GM18868 (cell line): Measurements from ENCODE around the gene GFRA1.

Experiments used
- ATAC-seq: cut with Tn5 transposase; IDR thresholded peaks from one replicate; pipeline ENCODE4 v1.9.1; 2021; ENCODE audit warnings: mild to moderate bottlenecking, moderate library complexity; ENCODE audit not compliant: unreplicated experiment

The GFRA1 gene

GRCh38 chr10:116271593-116272439 lies 1.2 kb downstream of the GFRA1 start:
- no peak for ATAC-seq

- no peak for ATAC-seq
Observed at GRCh38 chr10:116270771-116271592, 2.0 kb downstream of the GFRA1 start.

DNA sequence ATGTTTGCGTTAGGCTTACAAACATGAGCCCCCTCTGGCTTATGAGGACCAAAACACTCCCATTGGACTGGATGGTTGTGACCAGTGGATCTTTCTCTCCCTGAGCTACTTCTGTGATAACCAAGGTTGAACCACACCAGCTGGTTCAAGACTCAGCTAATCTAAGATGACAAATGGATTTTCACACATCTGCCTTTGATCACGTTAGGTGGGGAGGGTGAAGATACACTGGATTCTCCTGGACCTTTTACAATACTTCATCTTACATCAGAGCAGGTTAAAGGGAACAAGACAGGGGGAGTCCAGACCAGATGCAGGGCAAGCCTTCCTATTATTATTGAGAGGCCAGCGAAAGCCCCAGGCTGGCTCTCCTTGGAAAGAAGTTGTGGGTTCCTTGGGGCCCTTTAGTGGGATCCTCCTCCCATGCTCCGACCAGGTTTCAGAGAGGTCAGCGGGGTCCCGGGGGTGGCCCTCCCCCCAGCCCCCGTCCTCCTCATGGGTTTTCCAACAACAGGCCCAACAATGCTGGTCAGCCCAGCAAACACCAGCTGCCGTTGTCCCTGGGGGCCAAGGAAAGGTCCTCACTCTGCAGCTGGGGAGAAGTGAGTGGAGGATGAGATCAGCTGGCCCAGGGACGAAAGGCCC lies 2.8 kb downstream of the GFRA1 start:
- no peak for ATAC-seq

GRCh38 chr10:116269619-116270018 lies 3.4 kb downstream of the GFRA1 start:
- no peak for ATAC-seq

- ATAC-seq = no peak
Observed at GRCh38 chr10:116268976-116269375, 4.0 kb downstream of the GFRA1 start.

- ATAC-seq = no peak
Observed at GRCh38 chr10:116265686-116266085, 7.3 kb downstream of the GFRA1 start.

GRCh38 chr10:116263870-116264655 lies 8.9 kb downstream of the GFRA1 start:
- no peak for ATAC-seq

- no peak for ATAC-seq
Observed at GRCh38 chr10:116262678-116263077, 10.3 kb downstream of the GFRA1 start.

GRCh38 chr10:116260599-116260998 lies 12.4 kb downstream of the GFRA1 start:
- ATAC-seq = no peak

DNA sequence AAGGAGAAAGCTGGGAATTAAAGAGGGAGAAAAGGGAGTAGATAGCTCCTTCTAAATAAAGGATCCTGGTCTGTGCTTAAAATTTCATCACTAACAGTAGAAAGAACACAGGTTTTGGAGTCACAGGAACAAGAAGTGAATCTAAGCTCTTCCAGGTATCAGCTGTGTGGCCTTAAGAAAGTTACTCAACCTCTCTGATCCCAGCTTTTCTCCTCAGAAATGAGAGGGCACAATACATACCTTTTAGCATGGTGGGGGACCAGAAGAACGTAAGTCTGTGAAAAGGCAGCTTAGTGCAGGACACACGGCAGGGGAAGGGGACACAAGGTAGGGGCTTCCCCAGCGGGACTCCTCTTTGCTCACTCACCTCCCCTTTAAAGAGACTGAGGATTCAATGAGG lies 13.4 kb downstream of the GFRA1 start:
- no peak for ATAC-seq

DNA sequence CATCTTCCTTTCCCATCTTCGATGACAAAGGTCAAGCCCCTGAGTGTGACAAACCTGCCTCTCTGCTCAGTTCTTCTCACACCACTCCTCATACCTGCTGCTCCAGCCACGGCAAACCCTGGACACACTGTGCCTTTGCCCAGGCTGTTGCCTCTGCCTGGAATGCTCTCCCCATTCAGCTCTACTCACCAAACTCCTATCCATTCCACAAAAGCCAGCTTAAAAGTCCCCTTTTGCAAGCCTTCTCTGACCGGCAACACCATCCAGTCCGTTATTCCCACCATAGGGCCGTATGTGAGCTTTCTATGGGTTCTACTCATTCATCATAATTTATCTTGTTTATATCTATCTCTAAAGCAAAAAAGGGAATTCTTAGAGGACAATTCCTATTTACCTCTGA lies 15.2 kb downstream of the GFRA1 start:
- ATAC-seq = no peak

DNA sequence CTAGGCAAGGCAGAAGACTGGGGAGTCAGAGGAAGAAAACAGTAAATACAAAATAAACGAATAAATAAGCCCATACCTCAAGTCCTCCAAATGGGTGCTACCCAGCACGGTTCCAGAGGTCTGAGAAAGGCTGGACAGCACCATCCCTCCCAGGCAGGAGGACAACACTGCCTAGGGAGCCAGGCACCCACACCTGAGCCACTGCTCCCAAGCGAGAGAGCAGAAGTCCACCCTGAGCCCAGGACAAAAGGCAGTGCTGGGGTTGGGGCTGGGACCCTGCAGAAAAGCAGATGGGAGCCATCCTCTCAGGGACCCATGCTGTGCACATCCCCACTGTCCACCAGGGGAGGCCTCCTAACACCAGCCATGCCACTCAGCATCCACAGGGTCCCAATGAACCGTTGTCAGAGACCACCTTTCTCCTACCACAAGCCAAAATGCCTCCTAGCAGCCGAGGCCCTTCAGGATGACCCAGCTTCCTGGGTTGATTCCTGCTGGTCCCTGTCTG lies 16.2 kb downstream of the GFRA1 start:
- no peak for ATAC-seq

- no peak for ATAC-seq
Observed at GRCh38 chr10:116255886-116256751, 16.9 kb downstream of the GFRA1 start.

GRCh38 chr10:116254422-116255155 lies 18.4 kb downstream of the GFRA1 start:
- no peak for ATAC-seq

- ATAC-seq = no peak
Observed at GRCh38 chr10:116253716-116254115, 19.3 kb downstream of the GFRA1 start.

DNA sequence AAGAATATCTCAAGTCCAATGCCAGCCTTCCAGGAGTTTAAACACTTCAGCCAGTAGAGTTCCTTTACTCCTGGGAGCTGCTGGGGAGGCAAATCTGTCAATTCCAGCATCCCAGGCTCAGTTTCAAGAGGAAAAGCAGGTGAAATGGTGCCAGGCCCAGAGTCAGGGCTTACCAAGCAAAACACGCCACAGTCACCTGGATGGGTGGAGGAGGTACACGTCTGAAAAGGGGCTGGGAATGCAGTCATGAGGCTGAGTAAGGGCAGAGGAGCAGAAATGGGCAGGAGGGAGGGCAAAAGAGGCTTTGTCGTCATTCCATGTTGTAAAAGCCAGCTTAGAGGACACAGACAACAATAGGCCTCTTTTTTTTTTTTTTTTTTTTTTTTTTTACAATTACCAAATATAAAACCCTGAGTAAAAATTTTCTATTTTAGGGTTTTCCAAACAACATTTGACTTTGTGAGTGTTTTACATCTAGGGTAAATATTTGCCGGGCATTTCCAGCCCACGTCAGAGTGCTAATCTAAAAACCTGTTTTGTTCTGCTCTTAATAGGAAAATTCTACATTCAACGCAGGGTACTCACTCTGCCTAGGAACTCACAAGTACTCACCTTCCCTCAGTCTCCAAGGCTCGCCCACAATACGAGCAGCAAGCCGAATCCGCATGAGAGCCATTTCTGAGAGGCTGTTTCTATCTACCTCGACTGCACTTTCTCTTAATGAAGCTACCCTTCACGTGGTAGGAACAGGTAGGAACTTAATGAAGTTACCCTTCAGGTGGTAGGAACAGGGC lies 21.2 kb downstream of the GFRA1 start:
- ATAC-seq = no peak

- no peak for ATAC-seq
Observed at GRCh38 chr10:116247691-116248090, 25.3 kb downstream of the GFRA1 start.

DNA sequence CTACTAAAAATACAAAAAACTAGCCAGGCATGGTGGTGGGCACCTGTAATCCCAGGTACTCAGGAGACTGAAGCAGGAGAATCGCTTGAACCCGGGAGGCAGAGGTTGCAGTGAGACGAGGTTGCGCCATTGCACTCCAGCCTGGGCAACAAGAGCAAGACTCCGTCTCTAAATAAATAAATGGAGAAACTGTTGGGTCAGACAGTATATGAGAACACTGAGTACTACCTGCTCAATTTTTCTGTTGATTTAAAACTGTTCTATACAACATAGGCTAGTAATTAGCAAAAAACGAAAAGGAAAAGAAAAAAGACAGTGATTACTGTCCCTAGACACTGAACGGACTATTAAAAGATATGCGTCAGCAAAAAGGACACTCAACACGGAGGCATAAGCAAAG lies 26.7 kb downstream of the GFRA1 start:
- ATAC-seq = no peak
